A549 (cell line): ENCODE measurements around the gene POLK. TPM values are rescaled to one million over a fixed set of nuclear protein-coding genes. Genes with fewer than 3 reads are reported as not detected.
"Not testable (repeated sequence)": the region's sequence is repeated elsewhere in the genome, so short reads cannot be mapped to it uniquely, and the experiment has no call there.

Experiments
- ATAC-seq, 2 experiments: fragments of 200-7000 bp in 1 of 2; fragments of >200 bp in 1 of 2; cut with Nextera tagmentation in 1 of 2; cut with Tn5 transposase in 1 of 2; 3 replicates each; pipeline versions ENCODE4 v1.8.0 to v1.9.1; 2018 to 2020; ENCODE audit warnings: mild to moderate bottlenecking in 1 of 2, moderate library complexity in 1 of 2
- CTCF ChIA-PET: fragments of 300-600 bp; sonication (Branson Sonifier 250); formaldehyde crosslinking; extraction: SDS; loops from one replicate; lab custom pipeline; 2021; ENCODE audit warnings: antibody characterized with exemption, inconsistent platforms; lab: Yijun Ruan, JAX
- POLR2A ChIA-PET: fragments of 350-600 bp; formaldehyde crosslinking; extraction: SDS; loops from one replicate; lab custom pipeline; 2021; ENCODE audit warnings: antibody characterized with exemption, inconsistent platforms; lab: Yijun Ruan, JAX
- DNase-seq, 2 experiments: peaks; one replicate each; pipeline versions ENCODE4 v3.0.0 to v3.0.0-alpha.2; 2011 to 2016; ENCODE audit warnings: low read depth in 1 of 2, low spot score in 1 of 2
- FAIRE-seq: peaks from 2 replicates; lab custom pipeline; 2011; peaks lifted over from hg19 to GRCh38; lab: Jason Lieb, UNC
- H3K27ac ChIP-seq, 2 experiments: fragments of >200 bp; sonication (Bioruptor Twin); formaldehyde crosslinking; 3 replicates each; pipeline ENCODE4 v1.5.1; 2016 to 2017
- H3K4me1 ChIP-seq: fragments of >200 bp; sonication (Bioruptor Twin); formaldehyde crosslinking; 3 replicates; pipeline ENCODE4 v1.6.1; 2016
- H3K4me2 ChIP-seq: fragments of >200 bp; sonication (Bioruptor Twin); formaldehyde crosslinking; 3 replicates; pipeline ENCODE4 v1.6.1; 2016
- H3K4me3 ChIP-seq: fragments of >200 bp; sonication (Bioruptor Twin); formaldehyde crosslinking; 3 replicates; pipeline ENCODE4 v1.5.1; 2016
- H3K9me3 ChIP-seq: fragments of >200 bp; sonication (Bioruptor Twin); formaldehyde crosslinking; 3 replicates; pipeline ENCODE4 v1.6.1; 2016
- CBX8 ChIP-seq: fragments of 200-600 bp; sonication (generic); IDR thresholded peaks from 2 replicates; pipeline ENCODE4 v1.6.1; 2016
- CEBPB ChIP-seq, 2 experiments: fragments of >200 bp in 1 of 2; sonication (Bioruptor Twin) in 1 of 2; formaldehyde crosslinking in 1 of 2; IDR thresholded peaks; 2 replicates each; pipeline ENCODE4 v1.6.1; 2012 to 2016
- E2F6 ChIP-seq: IDR thresholded peaks from 2 replicates; pipeline ENCODE4 v1.6.1; 2012; ENCODE audit warnings: low read depth, borderline replicate concordance
- EHF ChIP-seq: fragments of 250-450 bp; sonication (Bioruptor Pico); IDR thresholded peaks from 2 replicates; pipeline ENCODE4 v1.5.0; 2020; ENCODE audit warnings: mild to moderate bottlenecking
- EHMT2 ChIP-seq: fragments of 200-600 bp; sonication (generic); IDR thresholded peaks from 2 replicates; pipeline ENCODE4 v1.6.1; 2016; ENCODE audit warnings: antibody characterized with exemption, low read depth, mild to moderate bottlenecking, moderate library complexity
- FOSL2 ChIP-seq, 2 experiments: fragments of 450-650 bp in 1 of 2; fragments of >200 bp in 1 of 2; sonication (Bioruptor Twin) in 1 of 2; formaldehyde crosslinking; IDR thresholded peaks; 2 replicates each; pipeline versions ENCODE4 v1.5.0 to v1.6.1; 2016 to 2020; ENCODE audit warnings: mild to moderate bottlenecking in 1 of 2, moderate library complexity in 1 of 2
- HEYL ChIP-seq: fragments of 250-450 bp; sonication (Bioruptor Pico); IDR thresholded peaks from 2 replicates; pipeline ENCODE4 v1.8.0; 2021; ENCODE audit warnings: mild to moderate bottlenecking, moderate library complexity
- MAFK ChIP-seq: fragments of 450-650 bp; IDR thresholded peaks from 2 replicates; pipeline ENCODE4 v1.6.1; 2014; ENCODE audit not compliant: partially characterized antibody
- MYC ChIP-seq: IDR thresholded peaks from 2 replicates; pipeline ENCODE4 v1.6.1; 2012; ENCODE audit warnings: mild to moderate bottlenecking, inconsistent platforms, low read length, improper control_type of control experiment, borderline replicate concordance
- NPAS2 ChIP-seq: fragments of 250-450 bp; sonication (Bioruptor Pico); IDR thresholded peaks from 2 replicates; pipeline ENCODE4 v1.8.0; 2022; ENCODE audit warnings: mild to moderate bottlenecking, moderate library complexity, borderline replicate concordance
- POLR2AphosphoS2 ChIP-seq: conservative IDR thresholded peaks from 2 replicates; pipeline ENCODE4 v1.6.1; 2012; ENCODE audit warnings: low read length, improper control_type of control experiment, inconsistent platforms
- RCOR1 ChIP-seq: fragments of 150-350 bp; IDR thresholded peaks from 2 replicates; pipeline ENCODE4 v1.6.1; 2014; ENCODE audit warnings: antibody characterized with exemption, low read length, low read depth
- RNF2 ChIP-seq: fragments of 200-600 bp; sonication (generic); IDR thresholded peaks from 2 replicates; pipeline ENCODE4 v1.6.1; 2016; ENCODE audit warnings: low read depth, mild to moderate bottlenecking, antibody characterized with exemption, moderate library complexity, borderline replicate concordance
- SREBF2 ChIP-seq: fragments of 450-650 bp; IDR thresholded peaks from 2 replicates; pipeline ENCODE4 v1.6.1; 2014; ENCODE audit warnings: mild to moderate bottlenecking, moderate library complexity
- ZFP36 ChIP-seq: fragments of 450-650 bp; IDR thresholded peaks from 2 replicates; pipeline ENCODE4 v1.6.1; 2014; ENCODE audit warnings: borderline replicate concordance; ENCODE audit not compliant: partially characterized antibody
- whole genome bisulfite sequencing: methylation state at CpG from one replicate; pipeline ENCODE4 v1.1.6; 2017; ENCODE audit errors: missing lambda C conversion rate; 5-methylcytosine and 5-hydroxymethylcytosine counted together
- polyA plus RNA-seq, 4 experiments: library from polyadenylated mRNA; depleted of rRNA in 3 of 4; stranded (reverse); fragments of >200 nt; fragmentation: RNase III in 1 of 4; extraction: RNeasy Plus Mini Kit Qiagen cat#74134 plus additional on column Dnase treatment in 1 of 4; gene quantifications; 2 replicates in 3 of 4; 3 replicates in 1 of 4; pipeline ENCODE4 v1.2.3, GENCODE V29; 2011 to 2017
- TF ChIP-seq, protein P1 (sequence below): fragments of >200 bp; sonication (Bioruptor Twin); formaldehyde crosslinking; IDR thresholded peaks from 3 replicates; pipeline ENCODE4 v1.5.1; 2016
- TF ChIP-seq, protein P2 (sequence below): IDR thresholded peaks from 2 replicates; pipeline ENCODE4 v1.6.1; 2012
- TF ChIP-seq, protein P3 (sequence below): fragments of 150-350 bp; IDR thresholded peaks from 2 replicates; pipeline ENCODE4 v1.6.1; 2014; ENCODE audit warnings: low read depth, mild to moderate bottlenecking, low read length
- TF ChIP-seq, protein P4 (sequence below): fragments of >200 bp; sonication (Bioruptor Twin); formaldehyde crosslinking; IDR thresholded peaks from 3 replicates; pipeline ENCODE4 v1.6.1; 2016
- TF ChIP-seq, protein P5 (sequence below): fragments of 200-600 bp; sonication (generic); IDR thresholded peaks from 2 replicates; pipeline ENCODE4 v1.6.1; 2016; ENCODE audit warnings: antibody characterized with exemption, mild to moderate bottlenecking, moderate library complexity

POLK gene
- polyA plus RNA-seq, 2 of the 4 experiments (the other 2 are of a cell fraction): 10.9 to 39.8 TPM

GRCh38 chr5:75482482-75482881 lies 29.2 kb upstream of the POLK start:
- FAIRE-seq (no peak), ATAC-seq (no peak), DNase-seq (no peak)
- POLR2A ChIA-PET: no interaction called here
- CTCF ChIA-PET: interaction anchor here (1.8 kb wide), 1 partner anchor 10 kb away, joined by 4 read pairs; no protein-coding TSS in a partner anchor
- TF ChIP-seq, protein P1, sequence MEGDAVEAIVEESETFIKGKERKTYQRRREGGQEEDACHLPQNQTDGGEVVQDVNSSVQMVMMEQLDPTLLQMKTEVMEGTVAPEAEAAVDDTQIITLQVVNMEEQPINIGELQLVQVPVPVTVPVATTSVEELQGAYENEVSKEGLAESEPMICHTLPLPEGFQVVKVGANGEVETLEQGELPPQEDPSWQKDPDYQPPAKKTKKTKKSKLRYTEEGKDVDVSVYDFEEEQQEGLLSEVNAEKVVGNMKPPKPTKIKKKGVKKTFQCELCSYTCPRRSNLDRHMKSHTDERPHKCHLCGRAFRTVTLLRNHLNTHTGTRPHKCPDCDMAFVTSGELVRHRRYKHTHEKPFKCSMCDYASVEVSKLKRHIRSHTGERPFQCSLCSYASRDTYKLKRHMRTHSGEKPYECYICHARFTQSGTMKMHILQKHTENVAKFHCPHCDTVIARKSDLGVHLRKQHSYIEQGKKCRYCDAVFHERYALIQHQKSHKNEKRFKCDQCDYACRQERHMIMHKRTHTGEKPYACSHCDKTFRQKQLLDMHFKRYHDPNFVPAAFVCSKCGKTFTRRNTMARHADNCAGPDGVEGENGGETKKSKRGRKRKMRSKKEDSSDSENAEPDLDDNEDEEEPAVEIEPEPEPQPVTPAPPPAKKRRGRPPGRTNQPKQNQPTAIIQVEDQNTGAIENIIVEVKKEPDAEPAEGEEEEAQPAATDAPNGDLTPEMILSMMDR: no peak
- no peak for TF ChIP-seq NPAS2 (CRISPR knock-in tag)
- TF ChIP-seq POLR2AphosphoS2: no peak
- no peak for TF ChIP-seq HEYL (CRISPR knock-in tag)
- no peak for TF ChIP-seq CBX8
- no peak for TF ChIP-seq RCOR1
- TF ChIP-seq FOSL2 (IDR thresholded peaks at IDR 0.05): no peak
- no peak for TF ChIP-seq FOSL2 (CRISPR knock-in tag; IDR thresholded peaks at IDR 0.05)
- TF ChIP-seq, protein P2, sequence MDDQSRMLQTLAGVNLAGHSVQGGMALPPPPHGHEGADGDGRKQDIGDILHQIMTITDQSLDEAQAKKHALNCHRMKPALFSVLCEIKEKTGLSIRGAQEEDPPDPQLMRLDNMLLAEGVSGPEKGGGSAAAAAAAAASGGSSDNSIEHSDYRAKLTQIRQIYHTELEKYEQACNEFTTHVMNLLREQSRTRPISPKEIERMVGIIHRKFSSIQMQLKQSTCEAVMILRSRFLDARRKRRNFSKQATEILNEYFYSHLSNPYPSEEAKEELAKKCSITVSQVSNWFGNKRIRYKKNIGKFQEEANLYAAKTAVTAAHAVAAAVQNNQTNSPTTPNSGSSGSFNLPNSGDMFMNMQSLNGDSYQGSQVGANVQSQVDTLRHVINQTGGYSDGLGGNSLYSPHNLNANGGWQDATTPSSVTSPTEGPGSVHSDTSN: no peak
- TF ChIP-seq, protein P3, sequence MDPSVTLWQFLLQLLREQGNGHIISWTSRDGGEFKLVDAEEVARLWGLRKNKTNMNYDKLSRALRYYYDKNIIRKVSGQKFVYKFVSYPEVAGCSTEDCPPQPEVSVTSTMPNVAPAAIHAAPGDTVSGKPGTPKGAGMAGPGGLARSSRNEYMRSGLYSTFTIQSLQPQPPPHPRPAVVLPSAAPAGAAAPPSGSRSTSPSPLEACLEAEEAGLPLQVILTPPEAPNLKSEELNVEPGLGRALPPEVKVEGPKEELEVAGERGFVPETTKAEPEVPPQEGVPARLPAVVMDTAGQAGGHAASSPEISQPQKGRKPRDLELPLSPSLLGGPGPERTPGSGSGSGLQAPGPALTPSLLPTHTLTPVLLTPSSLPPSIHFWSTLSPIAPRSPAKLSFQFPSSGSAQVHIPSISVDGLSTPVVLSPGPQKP: no peak
- no peak for TF ChIP-seq MYC
- no peak for TF ChIP-seq SREBF2
- TF ChIP-seq, protein P4, sequence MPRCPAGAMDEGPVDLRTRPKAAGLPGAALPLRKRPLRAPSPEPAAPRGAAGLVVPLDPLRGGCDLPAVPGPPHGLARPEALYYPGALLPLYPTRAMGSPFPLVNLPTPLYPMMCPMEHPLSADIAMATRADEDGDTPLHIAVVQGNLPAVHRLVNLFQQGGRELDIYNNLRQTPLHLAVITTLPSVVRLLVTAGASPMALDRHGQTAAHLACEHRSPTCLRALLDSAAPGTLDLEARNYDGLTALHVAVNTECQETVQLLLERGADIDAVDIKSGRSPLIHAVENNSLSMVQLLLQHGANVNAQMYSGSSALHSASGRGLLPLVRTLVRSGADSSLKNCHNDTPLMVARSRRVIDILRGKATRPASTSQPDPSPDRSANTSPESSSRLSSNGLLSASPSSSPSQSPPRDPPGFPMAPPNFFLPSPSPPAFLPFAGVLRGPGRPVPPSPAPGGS: no peak
- no peak for TF ChIP-seq RNF2
- no peak for TF ChIP-seq E2F6
- no peak for TF ChIP-seq MAFK
- TF ChIP-seq EHMT2: no peak
- TF ChIP-seq EHF: no peak
- TF ChIP-seq CEBPB (IDR thresholded peaks at IDR 0.05): no peak
- no peak for TF ChIP-seq ZFP36
- 92% methylated on average over 3 of the region's 3 CpGs for WGBS
- H3K4me2 ChIP-seq: no peak overlapping the region
- peaks cover 15% of the 10 kb centered on the region; the same call in 2 of the 3 replicates for H3K9me3 ChIP-seq
- H3K27ac ChIP-seq: no peak overlapping the region
- H3K4me3 ChIP-seq: no peak overlapping the region
- H3K4me1 ChIP-seq: no peaks in the 10 kb centered on the region

- Histone ChIP-seq H3K9me3 (peaks cover 23% of the 10 kb centered on the region; the same call in 2 of the 3 replicates), H3K4me2 (no peak overlapping the region), H3K4me3 (no peak overlapping the region), H3K4me1 (no peaks in the 10 kb centered on the region), H3K27ac (no peak overlapping the region)
- ChIA-PET POLR2A (no interaction called here), CTCF (no interaction called here)
- no peak for FAIRE-seq
- no peak for DNase-seq
- no peak for TF ChIP-seq RCOR1
- TF ChIP-seq EHMT2: 0 out of 2 replicates have a peak, but pooled peaks have one; percentile 38
- no peak for TF ChIP-seq EHF
- TF ChIP-seq, protein P5, sequence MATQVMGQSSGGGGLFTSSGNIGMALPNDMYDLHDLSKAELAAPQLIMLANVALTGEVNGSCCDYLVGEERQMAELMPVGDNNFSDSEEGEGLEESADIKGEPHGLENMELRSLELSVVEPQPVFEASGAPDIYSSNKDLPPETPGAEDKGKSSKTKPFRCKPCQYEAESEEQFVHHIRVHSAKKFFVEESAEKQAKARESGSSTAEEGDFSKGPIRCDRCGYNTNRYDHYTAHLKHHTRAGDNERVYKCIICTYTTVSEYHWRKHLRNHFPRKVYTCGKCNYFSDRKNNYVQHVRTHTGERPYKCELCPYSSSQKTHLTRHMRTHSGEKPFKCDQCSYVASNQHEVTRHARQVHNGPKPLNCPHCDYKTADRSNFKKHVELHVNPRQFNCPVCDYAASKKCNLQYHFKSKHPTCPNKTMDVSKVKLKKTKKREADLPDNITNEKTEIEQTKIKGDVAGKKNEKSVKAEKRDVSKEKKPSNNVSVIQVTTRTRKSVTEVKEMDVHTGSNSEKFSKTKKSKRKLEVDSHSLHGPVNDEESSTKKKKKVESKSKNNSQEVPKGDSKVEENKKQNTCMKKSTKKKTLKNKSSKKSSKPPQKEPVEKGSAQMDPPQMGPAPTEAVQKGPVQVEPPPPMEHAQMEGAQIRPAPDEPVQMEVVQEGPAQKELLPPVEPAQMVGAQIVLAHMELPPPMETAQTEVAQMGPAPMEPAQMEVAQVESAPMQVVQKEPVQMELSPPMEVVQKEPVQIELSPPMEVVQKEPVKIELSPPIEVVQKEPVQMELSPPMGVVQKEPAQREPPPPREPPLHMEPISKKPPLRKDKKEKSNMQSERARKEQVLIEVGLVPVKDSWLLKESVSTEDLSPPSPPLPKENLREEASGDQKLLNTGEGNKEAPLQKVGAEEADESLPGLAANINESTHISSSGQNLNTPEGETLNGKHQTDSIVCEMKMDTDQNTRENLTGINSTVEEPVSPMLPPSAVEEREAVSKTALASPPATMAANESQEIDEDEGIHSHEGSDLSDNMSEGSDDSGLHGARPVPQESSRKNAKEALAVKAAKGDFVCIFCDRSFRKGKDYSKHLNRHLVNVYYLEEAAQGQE: peak; percentile 83
- no peak for ATAC-seq
- 80% methylated on average over 1 of the region's 1 CpG for WGBS
Measured at GRCh38 chr5:75484605-75485004, 27.1 kb upstream of the POLK start.

- POLR2A ChIA-PET, FAIRE-seq: not testable (repeated sequence)
Measured at GRCh38 chr5:75489847-75490246, 21.8 kb upstream of the POLK start.

More at GRCh38 chr5:75489847-75490246, 21.8 kb upstream of the POLK start:
- H3K27ac ChIP-seq, CTCF ChIA-PET, H3K4me2 ChIP-seq, DNase-seq, H3K4me3 ChIP-seq, H3K4me1 ChIP-seq, ATAC-seq: not testable (repeated sequence)
- H3K9me3 ChIP-seq: peaks cover 23% of the 10 kb centered on the region; the same call in 2 of the 3 replicates
- WGBS: 97% methylated on average over 6 of the region's 6 CpGs
